AG08395 (cell line): ENCODE results near the gene CXXC5.

Source experiments
- DNase-seq: peaks from one replicate; pipeline ENCODE4 v3.0.0; 2012; ENCODE audit warnings: mixed read lengths, low spot score

CXXC5 gene

GRCh38 chr5:139694556-139695177 lies 46.5 kb downstream of the CXXC5 start:
- DNase-seq, result no peak

DNA sequence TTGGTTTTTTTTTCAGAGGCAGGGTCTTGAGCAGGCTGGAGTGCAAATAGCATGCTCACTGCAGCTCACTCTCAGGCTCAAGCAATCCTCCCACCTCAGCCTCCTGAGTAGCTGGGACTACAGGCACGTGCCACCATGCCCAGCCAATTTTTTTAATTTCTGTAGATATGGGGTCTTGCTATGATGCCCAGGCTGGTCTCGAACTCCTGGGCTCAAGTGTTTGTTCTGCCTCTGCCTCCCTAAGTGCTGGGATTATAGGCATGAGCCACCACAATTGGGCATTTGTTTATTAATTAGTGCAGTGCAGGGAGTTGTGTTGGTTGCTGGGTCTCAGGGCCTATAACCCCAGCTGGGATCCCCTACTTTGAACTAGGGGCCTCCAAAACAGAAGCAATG lies 47.0 kb downstream of the CXXC5 start:
- no peak for DNase-seq

DNA sequence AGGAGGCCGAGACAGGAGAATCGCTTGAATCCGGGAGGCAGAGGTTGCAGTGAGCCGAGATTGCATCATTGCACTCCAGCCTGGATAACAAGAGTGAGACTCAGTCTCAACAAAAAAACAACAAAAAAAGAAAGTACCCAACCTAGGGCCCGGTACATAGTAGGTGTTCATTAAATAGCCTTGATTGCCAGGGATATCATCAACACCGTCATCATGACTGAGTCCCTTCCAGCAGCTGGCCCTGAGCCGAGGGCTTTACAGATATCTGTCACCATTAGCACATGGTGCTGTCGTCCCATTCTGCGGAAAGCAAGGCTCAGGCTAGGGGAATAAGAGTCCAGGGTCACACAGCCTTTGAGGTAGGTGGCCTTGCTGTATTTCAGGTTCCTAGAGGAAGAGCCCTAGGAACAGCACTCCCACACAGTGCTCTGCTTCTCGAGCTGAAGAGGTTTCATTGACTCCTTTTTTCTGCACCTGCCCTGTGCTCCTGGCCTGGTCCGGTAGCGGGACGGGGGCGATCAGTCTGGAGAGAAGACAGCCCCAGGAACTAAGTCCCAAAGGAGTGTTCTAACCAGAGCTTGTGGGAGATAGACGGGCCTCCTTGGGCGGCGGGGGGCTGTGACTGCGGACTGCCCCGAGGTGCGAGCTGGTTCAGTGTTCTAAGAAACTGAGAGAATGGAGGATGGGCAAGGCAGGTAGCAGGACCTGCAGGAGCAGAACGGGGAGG lies 48.2 kb downstream of the CXXC5 start:
- no peak for DNase-seq

- DNase-seq, result peak; percentile 90
Observed at GRCh38 chr5:139696894-139697658, 48.9 kb downstream of the CXXC5 start.

- DNase-seq, result peak; percentile 84
Observed at GRCh38 chr5:139698490-139699146, 50.5 kb downstream of the CXXC5 start.

- no peak for DNase-seq
Observed at GRCh38 chr5:139699351-139699750, 51.2 kb downstream of the CXXC5 start.

GRCh38 chr5:139700711-139701055 lies 52.5 kb downstream of the CXXC5 start:
- DNase-seq, result no peak

- DNase-seq, result no peak
Observed at GRCh38 chr5:139701056-139701741, 53.0 kb downstream of the CXXC5 start.

GRCh38 chr5:139702548-139702947 lies 54.4 kb downstream of the CXXC5 start:
- DNase-seq, result no peak

- no peak for DNase-seq
Observed at GRCh38 chr5:139704748-139705147, 56.6 kb downstream of the CXXC5 start.

DNA sequence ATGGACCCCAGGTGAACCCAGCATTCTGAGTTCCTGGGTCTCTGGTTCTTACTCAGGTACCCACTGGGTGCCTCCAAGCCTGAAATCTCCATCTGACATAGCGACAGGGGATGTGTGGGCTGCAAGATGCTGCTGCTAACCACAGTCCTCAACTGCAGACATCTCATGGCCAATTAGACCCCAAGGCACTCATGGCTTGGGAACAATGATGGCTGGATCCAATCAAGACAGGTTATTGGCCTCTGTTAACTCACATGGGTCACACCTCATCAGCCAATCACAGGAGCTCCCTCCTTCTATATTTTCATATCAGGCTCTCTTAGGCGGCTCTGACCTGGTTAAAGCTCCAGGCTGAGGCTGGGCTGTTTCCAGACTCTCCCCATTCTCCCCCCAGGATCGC lies 57.0 kb downstream of the CXXC5 start:
- DNase-seq, result no peak

- no peak for DNase-seq
Observed at GRCh38 chr5:139705655-139706587, 57.8 kb downstream of the CXXC5 start.

GRCh38 chr5:139707445-139708003 lies 59.4 kb downstream of the CXXC5 start:
- no peak for DNase-seq

DNA sequence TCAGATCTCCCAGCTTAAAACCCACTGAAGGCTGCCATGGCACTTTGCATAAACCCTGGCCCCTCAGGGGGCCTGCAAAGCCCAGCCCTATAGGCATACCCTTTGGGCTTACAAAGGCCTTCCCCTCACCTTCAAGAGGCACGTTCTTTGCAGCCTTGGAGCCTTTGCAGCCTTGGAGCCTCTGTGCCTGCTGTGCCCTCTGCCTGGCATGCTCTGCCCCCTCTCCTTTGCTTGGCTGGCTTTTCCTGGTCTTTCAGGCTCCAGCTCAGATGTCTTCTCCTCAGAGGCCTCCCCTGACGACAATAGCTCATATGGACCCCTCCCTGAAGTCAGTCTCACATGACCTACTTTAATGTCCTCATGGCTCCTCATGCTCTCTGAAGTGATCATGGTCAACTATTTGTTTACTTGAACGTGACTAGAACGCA lies 60.3 kb downstream of the CXXC5 start:
- no peak for DNase-seq

- peak; percentile 90 for DNase-seq
Observed at GRCh38 chr5:139708877-139709581, 60.9 kb downstream of the CXXC5 start.

DNA sequence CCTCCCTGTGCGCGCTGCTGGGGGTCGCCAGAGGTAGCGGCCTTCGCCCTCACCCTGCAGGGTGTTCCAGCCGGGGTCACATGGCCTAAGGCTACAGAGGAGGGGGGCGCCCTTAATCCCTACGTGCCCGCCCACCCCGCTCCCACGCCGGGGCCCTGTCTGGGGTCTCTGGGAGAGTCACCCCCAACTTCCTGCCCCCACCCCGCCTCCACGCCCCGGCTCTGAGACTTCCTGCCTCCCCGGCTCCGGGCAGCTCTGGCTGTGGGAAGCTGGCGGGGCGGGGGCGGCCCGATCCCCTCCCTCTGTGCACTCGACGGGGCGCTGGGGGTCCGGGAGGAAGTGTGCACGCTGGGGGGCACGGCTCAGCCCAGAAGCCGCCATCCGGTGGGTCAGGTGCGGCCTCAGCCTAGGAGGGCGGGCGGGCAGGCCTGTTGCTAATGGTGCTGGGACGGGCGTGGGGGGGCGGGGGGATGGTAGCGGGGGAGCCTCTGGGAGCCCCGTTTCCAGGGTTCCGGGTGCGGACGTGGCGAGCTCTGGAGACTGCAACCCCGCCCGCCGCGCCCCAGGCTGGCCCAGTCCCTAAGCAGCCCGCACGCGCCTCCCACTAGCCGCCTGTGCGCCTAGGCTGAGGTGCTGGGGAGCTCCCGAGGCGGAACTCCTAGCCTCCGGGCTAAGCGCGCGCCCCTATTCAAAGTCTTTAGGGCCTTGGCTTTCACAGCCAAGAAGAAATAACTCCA lies 61.6 kb downstream of the CXXC5 start:
- no peak for DNase-seq

GRCh38 chr5:139710319-139711066 lies 62.3 kb downstream of the CXXC5 start:
- DNase-seq, result peak; percentile 79
